Esophagus muscularis mucosa (tissue), 3 donors: ENCODE data around the gene C3orf85.

Experiments used
- POLR2A ChIP-seq: fragments of 450-650 bp; IDR thresholded peaks from one replicate; pipeline ENCODE4 v1.6.1; 2017; ENCODE audit warnings: antibody characterized with exemption, moderate library complexity, mild to moderate bottlenecking, low read depth
- POLR2AphosphoS5 ChIP-seq, 2 donors: sonication (generic); formaldehyde crosslinking; IDR thresholded peaks; one replicate each; pipeline ENCODE4 v1.6.1; 2017; ENCODE audit warnings: antibody characterized with exemption in 2 of 2
- TF ChIP-seq, protein P1 (sequence below), 3 experiments: fragments of 200-600 bp in 2 of 3; fragments of 450-650 bp in 1 of 3; sonication (generic) in 2 of 3; IDR thresholded peaks; one replicate each; pipeline ENCODE4 v1.5.1; 2017 to 2019; ENCODE audit warnings: antibody characterized with exemption in 3 of 3, mild to moderate bottlenecking in 2 of 3, moderate library complexity in 1 of 3

DNA sequence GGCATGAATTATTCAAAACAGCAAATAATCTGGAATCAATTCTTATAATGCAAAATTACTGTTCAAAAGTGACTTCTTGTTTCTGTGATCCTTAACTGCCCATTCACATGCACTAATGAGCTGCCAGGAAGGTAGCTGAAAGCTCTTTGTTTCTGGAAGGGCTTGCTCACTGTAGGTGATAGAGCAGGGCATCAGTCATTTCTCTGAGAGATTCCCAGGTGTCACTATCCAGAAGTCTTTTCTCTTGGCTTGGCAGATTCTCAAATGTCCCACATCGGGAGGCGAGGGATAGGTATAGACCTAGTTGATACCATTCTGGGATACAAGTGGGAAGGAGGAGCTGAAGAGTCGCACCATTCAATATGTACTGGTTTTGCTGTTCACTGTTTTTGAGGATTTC, 35.0 kb downstream of the C3orf85 start:
- TF ChIP-seq, protein P1, sequence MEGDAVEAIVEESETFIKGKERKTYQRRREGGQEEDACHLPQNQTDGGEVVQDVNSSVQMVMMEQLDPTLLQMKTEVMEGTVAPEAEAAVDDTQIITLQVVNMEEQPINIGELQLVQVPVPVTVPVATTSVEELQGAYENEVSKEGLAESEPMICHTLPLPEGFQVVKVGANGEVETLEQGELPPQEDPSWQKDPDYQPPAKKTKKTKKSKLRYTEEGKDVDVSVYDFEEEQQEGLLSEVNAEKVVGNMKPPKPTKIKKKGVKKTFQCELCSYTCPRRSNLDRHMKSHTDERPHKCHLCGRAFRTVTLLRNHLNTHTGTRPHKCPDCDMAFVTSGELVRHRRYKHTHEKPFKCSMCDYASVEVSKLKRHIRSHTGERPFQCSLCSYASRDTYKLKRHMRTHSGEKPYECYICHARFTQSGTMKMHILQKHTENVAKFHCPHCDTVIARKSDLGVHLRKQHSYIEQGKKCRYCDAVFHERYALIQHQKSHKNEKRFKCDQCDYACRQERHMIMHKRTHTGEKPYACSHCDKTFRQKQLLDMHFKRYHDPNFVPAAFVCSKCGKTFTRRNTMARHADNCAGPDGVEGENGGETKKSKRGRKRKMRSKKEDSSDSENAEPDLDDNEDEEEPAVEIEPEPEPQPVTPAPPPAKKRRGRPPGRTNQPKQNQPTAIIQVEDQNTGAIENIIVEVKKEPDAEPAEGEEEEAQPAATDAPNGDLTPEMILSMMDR (IDR thresholded peaks at IDR 0.05), result no peak
- TF ChIP-seq POLR2AphosphoS5 (IDR thresholded peaks at IDR 0.05), result no peak
- no peak for TF ChIP-seq POLR2A
